Stimulated activated memory B cell treated with anti-CD40 and anti-IgM and Interleukin-4, amounts not matched to agents 10 μg/mL and 1 μg/mL and 100 μg/mL, for 72 hours (primary cell): Measurements from ENCODE around the gene PAQR6.
A peak's percentile ranks its signal among the peaks of the same experiment; 100 is the strongest.

Source experiments
- ATAC-seq: fragments of 150-1000 bp; cut with Tn5 transposase; 2 replicates; pipeline ENCODE4 v1.10.0; 2021
- H3K27ac Mint-ChIP-seq: one replicate; pipeline ENCODE4 v1.8.0; 2022; ENCODE audit warnings: mild to moderate bottlenecking, mixed read lengths
- H3K27me3 Mint-ChIP-seq: one replicate; pipeline ENCODE4 v1.8.0; 2022; ENCODE audit warnings: mixed read lengths
- H3K36me3 Mint-ChIP-seq: one replicate; pipeline ENCODE4 v1.8.0; 2022; ENCODE audit warnings: mixed read lengths
- H3K4me1 Mint-ChIP-seq: one replicate; pipeline ENCODE4 v1.8.0; 2022; ENCODE audit warnings: mixed read lengths
- H3K4me3 Mint-ChIP-seq: one replicate; pipeline ENCODE4 v1.8.0; 2022; ENCODE audit warnings: mild to moderate bottlenecking, moderate library complexity, mixed read lengths
- H3K9me3 Mint-ChIP-seq: one replicate; pipeline ENCODE4 v1.8.0; 2022; ENCODE audit warnings: mixed read lengths

Gene PAQR6

DNA sequence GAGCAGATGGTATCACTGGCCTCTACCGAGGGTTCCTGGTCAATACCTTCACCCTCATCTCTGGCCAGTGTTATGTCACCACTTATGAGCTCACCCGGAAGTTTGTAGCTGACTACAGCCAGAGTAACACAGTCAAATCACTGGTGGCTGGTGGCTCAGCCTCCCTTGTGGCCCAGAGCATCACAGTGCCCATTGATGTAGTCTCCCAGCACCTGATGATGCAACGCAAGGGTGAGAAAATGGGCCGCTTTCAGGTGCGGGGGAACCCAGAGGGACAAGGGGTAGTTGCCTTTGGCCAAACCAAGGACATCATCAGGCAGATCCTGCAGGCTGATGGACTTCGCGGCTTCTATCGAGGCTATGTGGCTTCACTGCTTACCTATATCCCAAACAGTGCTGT lies 47.8 kb downstream of the PAQR6 start:
- no peak for ATAC-seq
- no peaks in the 10 kb centered on the region for H3K27me3 Mint-ChIP-seq
- no peak overlapping the region for H3K4me3 Mint-ChIP-seq
- peaks cover 23% of the 10 kb centered on the region for H3K36me3 Mint-ChIP-seq
- no peak overlapping the region for H3K27ac Mint-ChIP-seq
- H3K9me3 Mint-ChIP-seq, result no peaks in the 10 kb centered on the region
- peaks cover 41% of the 10 kb centered on the region for H3K4me1 Mint-ChIP-seq

GRCh38 chr1:156198831-156199349 lies 49.0 kb downstream of the PAQR6 start:
- peak overlapping the region; percentile 62 for H3K27ac Mint-ChIP-seq
- H3K4me3 Mint-ChIP-seq, result peak overlapping the region; percentile 27
- H3K36me3 Mint-ChIP-seq, result peaks cover 27% of the 10 kb centered on the region
- H3K4me1 Mint-ChIP-seq, result peaks cover 49% of the 10 kb centered on the region
- no peaks in the 10 kb centered on the region for H3K27me3 Mint-ChIP-seq
- no peaks in the 10 kb centered on the region for H3K9me3 Mint-ChIP-seq
- ATAC-seq, result peak; percentile 79

DNA sequence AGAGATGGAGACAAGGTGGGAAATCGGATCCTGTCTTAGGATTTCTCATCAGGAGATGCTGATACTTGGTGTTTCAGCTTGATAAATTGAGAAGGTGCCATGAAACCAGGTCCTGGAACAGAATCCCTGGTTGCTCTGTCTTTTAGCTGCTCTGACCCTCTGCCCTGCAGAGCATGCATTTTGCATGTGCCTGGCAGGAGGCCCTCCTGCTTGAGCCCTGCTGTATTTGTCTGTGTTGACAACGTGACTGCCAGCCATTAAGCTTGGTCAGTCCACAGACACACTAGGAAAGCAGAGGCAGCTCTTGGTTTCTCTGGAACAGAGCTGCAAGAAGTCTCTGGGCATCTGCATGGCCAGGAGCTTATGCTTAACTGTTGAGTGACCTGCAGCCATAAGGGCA lies 51.4 kb downstream of the PAQR6 start:
- Mint-ChIP-seq H3K4me3 (no peak overlapping the region), H3K4me1 (peaks cover 62% of the 10 kb centered on the region), H3K9me3 (no peaks in the 10 kb centered on the region), H3K27ac (no peak overlapping the region), H3K27me3 (no peaks in the 10 kb centered on the region), H3K36me3 (peaks cover 30% of the 10 kb centered on the region)
- no peak for ATAC-seq

- peaks cover 30% of the 10 kb centered on the region for H3K36me3 Mint-ChIP-seq
- H3K27me3 Mint-ChIP-seq, result no peaks in the 10 kb centered on the region
- no peaks in the 10 kb centered on the region for H3K9me3 Mint-ChIP-seq
- H3K4me3 Mint-ChIP-seq, result no peak overlapping the region
- H3K27ac Mint-ChIP-seq, result no peak overlapping the region
- no peak for ATAC-seq
- H3K4me1 Mint-ChIP-seq, result peaks cover 62% of the 10 kb centered on the region
These were observed 52.0 kb downstream of the PAQR6 start for GRCh38 chr1:156195853-156196252.

GRCh38 chr1:156194300-156194652 lies 53.6 kb downstream of the PAQR6 start:
- Mint-ChIP-seq H3K4me1 (peaks cover 47% of the 10 kb centered on the region), H3K9me3 (peaks cover 2% of the 10 kb centered on the region), H3K36me3 (peaks cover 16% of the 10 kb centered on the region), H3K27ac (peak overlapping the region; percentile 84), H3K27me3 (no peaks in the 10 kb centered on the region), H3K4me3 (peak overlapping the region; percentile 85)
- no peak for ATAC-seq

DNA sequence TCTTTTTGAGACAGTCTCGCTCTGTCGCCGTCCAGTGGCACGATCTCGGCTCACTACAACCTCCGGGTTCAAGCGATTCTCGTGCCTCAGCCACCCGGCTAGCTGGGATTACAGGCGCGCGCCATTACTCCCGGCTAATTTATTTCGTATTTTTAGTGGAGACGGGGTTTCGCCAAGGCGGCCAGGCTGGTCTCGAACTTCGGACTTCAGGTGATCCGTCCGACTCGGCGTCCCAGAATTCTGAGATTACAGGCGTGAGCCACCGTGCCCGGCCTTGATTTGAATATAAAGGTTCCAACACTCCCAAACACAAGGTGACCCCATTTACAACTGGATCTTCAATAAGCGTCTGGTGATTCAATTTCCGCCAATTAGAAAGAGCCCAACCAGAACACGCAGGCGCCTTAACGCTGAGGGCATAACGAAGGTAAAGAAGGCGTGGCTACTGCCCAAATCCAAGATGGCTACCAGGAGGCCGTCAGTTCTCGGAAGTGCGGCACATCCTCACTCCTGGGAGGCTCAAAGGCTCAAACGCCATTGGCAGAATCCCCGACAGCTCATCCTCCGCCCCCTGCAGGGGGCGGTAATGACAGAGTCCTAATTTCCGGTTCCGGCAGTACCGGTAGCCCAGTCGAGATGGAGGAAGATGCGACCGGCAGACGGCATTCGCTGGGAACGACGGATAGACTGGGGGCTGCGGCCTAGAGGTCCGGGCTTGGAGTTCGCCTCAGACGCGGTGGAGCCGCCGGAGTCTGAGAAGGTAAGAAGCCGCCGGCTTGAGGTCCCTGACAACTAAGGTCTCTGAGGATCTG lies 54.2 kb downstream of the PAQR6 start, which contains the start of gene SLC25A44:
Gene SLC25A44, plus strand, starts transcription at position 617 of the 812 bp plus-strand sequence. CDS start 5,744 bp downstream, outside the sequence.
- peaks cover 41% of the 10 kb centered on the region for H3K4me1 Mint-ChIP-seq
- peaks cover 13% of the 10 kb centered on the region for H3K36me3 Mint-ChIP-seq
- peaks cover 2% of the 10 kb centered on the region for H3K9me3 Mint-ChIP-seq
- H3K27ac Mint-ChIP-seq, result peak within 1 kb of the TSS; percentile 84
- ATAC-seq, result peak; percentile 99
- H3K4me3 Mint-ChIP-seq, result peak within 1 kb of the TSS; percentile 85
- H3K27me3 Mint-ChIP-seq, result no peaks in the 10 kb centered on the region
